Stimulated activated naive B cell treated with anti-CD40 and anti-IgM and Interleukin-4, amounts not matched to agents 10 μg/mL and 1 μg/mL and 100 μg/mL, for 72 hours (primary cell): ENCODE data around the gene RUFY4.

Experiments
- ATAC-seq, 2 donors: fragments of 150-1000 bp; cut with Tn5 transposase; replicated peaks; 2 replicates each; pipeline ENCODE4 v1.10.0; 2021; ENCODE audit warnings: moderate library complexity in 1 of 2
- DNase-seq: peaks from one replicate; pipeline ENCODE4 v3.0.0; 2021
- H3K27ac Mint-ChIP-seq: one replicate; pipeline ENCODE4 v1.8.0; 2022; ENCODE audit warnings: mild to moderate bottlenecking, mixed read lengths
- H3K27me3 Mint-ChIP-seq, 2 donors: one replicate each; pipeline ENCODE4 v1.8.0; 2022; ENCODE audit warnings: mixed read lengths in 2 of 2
- H3K36me3 Mint-ChIP-seq, 2 donors: one replicate each; pipeline ENCODE4 v1.8.0; 2022; ENCODE audit warnings: mixed read lengths in 2 of 2, mild to moderate bottlenecking in 1 of 2
- H3K4me1 Mint-ChIP-seq, 2 donors: one replicate each; pipeline ENCODE4 v1.8.0; 2022; ENCODE audit warnings: mixed read lengths in 2 of 2, mild to moderate bottlenecking in 1 of 2
- H3K4me3 Mint-ChIP-seq, 2 donors: one replicate each; pipeline ENCODE4 v1.8.0; 2022; ENCODE audit warnings: mild to moderate bottlenecking in 2 of 2, mixed read lengths in 2 of 2, moderate library complexity in 1 of 2
- H3K9me3 Mint-ChIP-seq, 2 donors: one replicate each; pipeline ENCODE4 v1.8.0; 2022; ENCODE audit warnings: mixed read lengths in 2 of 2, mild to moderate bottlenecking in 1 of 2

Gene RUFY4

GRCh38 chr2:218060950-218061660 is 7.9 kb upstream of the RUFY4 start:
- no peak overlapping the region for H3K4me3 Mint-ChIP-seq
- no peak for ATAC-seq
- H3K27me3 Mint-ChIP-seq, result peaks cover 20 to 47% of the 10 kb centered on the region in 2 donors
- DNase-seq, result no peak
- no peaks in the 10 kb centered on the region for H3K36me3 Mint-ChIP-seq
- H3K9me3 Mint-ChIP-seq, result no peaks in the 10 kb centered on the region
- no peak overlapping the region for H3K27ac Mint-ChIP-seq
- peaks cover 13 to 14% of the 10 kb centered on the region in 2 donors for H3K4me1 Mint-ChIP-seq

DNA sequence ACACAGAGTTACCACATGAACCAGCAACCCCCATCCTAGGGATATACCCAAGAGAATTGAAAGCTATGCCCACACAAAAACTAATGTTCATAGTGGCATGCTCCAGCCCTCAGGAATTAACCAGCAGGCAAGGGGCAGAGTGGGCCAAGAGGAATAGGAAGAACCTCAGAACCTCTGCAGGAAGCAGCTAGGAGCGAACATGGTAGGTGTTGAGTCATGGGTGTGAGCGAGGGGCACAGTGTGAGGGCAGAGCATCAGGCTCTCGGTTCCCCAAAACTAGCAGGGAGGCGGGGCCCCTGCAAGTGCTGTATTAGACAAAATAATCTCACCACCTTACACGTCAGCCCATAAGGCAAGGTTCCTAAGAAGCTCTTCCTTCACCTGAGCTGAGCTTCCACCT is 5.6 kb upstream of the RUFY4 start:
- Mint-ChIP-seq H3K4me1 (peaks cover 18 to 24% of the 10 kb centered on the region in 2 donors), H3K4me3 (no peak overlapping the region), H3K27me3 (peaks cover 39 to 58% of the 10 kb centered on the region in 2 donors), H3K27ac (peak overlapping the region; percentile 40), H3K9me3 (no peaks in the 10 kb centered on the region), H3K36me3 (no peaks in the 10 kb centered on the region)
- peak; percentile 94 to 97 for ATAC-seq
- peak; percentile 43 for DNase-seq

GRCh38 chr2:218063896-218064295 is 5.2 kb upstream of the RUFY4 start:
- Mint-ChIP-seq H3K27ac (peak overlapping the region; percentile 40), H3K27me3 (peaks cover 38 to 57% of the 10 kb centered on the region in 2 donors), H3K4me1 (peaks cover 21 to 28% of the 10 kb centered on the region in 2 donors), H3K36me3 (no peaks in the 10 kb centered on the region), H3K4me3 (no peak overlapping the region), H3K9me3 (no peaks in the 10 kb centered on the region)
- no peak for DNase-seq
- peak; percentile 2 to 10 for ATAC-seq

- Mint-ChIP-seq H3K4me1 (peaks cover 24 to 33% of the 10 kb centered on the region in 2 donors), H3K4me3 (no peak overlapping the region), H3K36me3 (no peaks in the 10 kb centered on the region), H3K9me3 (no peaks in the 10 kb centered on the region), H3K27ac (peak overlapping the region; percentile 11), H3K27me3 (peaks cover 30 to 45% of the 10 kb centered on the region in 2 donors)
- DNase-seq (no peak), ATAC-seq (no peak)
These were observed 3.6 kb upstream of the RUFY4 start for GRCh38 chr2:218065239-218066006.

DNA sequence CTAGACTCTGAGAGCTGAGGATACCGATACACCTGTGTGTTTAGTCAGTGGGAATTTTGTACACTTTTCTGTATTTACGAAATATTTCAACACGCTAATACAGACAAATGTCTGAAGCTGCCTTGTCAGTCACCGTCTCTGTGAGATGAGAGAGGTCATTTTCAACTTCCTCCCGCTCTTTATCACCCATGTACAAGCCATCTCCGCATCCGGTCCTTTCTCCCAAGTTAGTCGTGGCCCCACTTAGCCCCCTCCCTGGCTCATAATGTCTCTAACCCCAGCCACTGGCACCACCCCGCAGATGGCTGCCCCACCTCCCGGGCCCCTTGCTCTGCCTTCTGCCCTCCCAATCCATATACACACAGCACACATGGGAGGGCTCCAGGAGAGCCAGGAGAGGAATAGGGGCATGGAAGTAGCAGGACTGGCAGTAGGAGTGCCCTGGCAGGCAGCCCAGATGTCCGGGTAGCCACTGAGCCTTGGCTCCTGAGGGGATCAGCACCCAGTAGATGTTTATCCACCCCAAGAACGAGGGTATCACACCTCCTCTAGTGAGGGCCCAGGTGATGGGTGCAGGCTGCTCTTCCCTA is 2.0 kb upstream of the RUFY4 start:
- Mint-ChIP-seq H3K27ac (no peak overlapping the region), H3K9me3 (no peaks in the 10 kb centered on the region), H3K4me1 (peaks cover 24 to 33% of the 10 kb centered on the region in 2 donors), H3K36me3 (no peaks in the 10 kb centered on the region), H3K4me3 (no peak overlapping the region), H3K27me3 (peaks cover 30 to 39% of the 10 kb centered on the region in 2 donors)
- ATAC-seq, result no peak
- DNase-seq, result no peak

DNA sequence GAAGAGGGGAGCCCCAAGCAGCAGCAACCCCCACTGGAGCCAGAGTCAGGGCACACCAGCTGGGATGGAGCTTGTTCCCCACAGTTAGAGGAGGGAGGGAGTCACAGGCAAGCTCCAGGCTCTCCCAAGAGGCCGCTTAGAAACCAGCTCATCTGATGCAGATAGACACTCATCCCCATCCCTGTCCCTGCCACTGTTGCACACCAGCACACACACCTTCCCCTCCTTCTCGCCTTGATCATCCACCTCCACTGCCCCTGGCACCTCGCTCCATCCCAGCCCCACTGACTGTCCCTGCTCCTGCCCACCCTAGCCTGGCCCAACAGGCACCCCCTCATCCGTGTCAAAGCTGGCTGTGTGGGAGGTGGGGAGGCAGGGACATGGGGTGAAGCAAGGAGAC is 1.5 kb upstream of the RUFY4 start:
- ATAC-seq (no peak), DNase-seq (no peak)
- Mint-ChIP-seq H3K27me3 (peaks cover 30 to 39% of the 10 kb centered on the region in 2 donors), H3K4me3 (no peak overlapping the region), H3K36me3 (no peaks in the 10 kb centered on the region), H3K4me1 (peaks cover 24 to 33% of the 10 kb centered on the region in 2 donors), H3K27ac (no peak overlapping the region), H3K9me3 (no peaks in the 10 kb centered on the region)

- Mint-ChIP-seq H3K4me1 (peaks cover 11 to 19% of the 10 kb centered on the region in 2 donors), H3K27ac (no peak overlapping the region), H3K4me3 (peak overlapping the region in 1 of 2 donors; percentile 11), H3K9me3 (no peaks in the 10 kb centered on the region), H3K36me3 (no peaks in the 10 kb centered on the region), H3K27me3 (peaks cover 37 to 46% of the 10 kb centered on the region in 2 donors)
- ATAC-seq (no peak), DNase-seq (no peak)
These were observed 700 bp downstream of the RUFY4 start for GRCh38 chr2:218069606-218070300.

DNA sequence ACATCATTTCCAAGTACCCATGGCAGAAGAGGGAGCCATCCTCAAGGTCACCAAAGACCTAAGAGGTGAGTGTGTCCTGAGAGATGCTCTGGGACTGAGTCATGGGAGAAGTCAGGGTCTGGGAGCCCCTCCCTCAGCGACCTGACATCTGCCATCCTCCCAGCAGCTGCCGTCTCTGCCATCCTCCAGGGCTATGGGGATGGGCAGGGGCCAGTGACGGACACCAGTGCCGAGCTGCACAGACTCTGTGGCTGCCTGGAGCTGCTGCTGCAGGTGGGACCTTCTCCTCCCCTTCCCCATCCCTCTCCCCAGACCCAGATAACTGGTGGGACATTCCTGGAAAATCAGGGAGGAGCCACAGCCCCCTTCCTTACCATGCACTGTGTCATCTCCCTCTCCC is 1.5 kb downstream of the RUFY4 start:
- H3K27me3 Mint-ChIP-seq, result peaks cover 35 to 45% of the 10 kb centered on the region in 2 donors
- no peaks in the 10 kb centered on the region for H3K36me3 Mint-ChIP-seq
- H3K9me3 Mint-ChIP-seq, result no peaks in the 10 kb centered on the region
- peaks cover 11 to 19% of the 10 kb centered on the region in 2 donors for H3K4me1 Mint-ChIP-seq
- H3K27ac Mint-ChIP-seq, result no peak overlapping the region
- ATAC-seq (no peak), DNase-seq (no peak)
- H3K4me3 Mint-ChIP-seq, result no peak overlapping the region

DNA sequence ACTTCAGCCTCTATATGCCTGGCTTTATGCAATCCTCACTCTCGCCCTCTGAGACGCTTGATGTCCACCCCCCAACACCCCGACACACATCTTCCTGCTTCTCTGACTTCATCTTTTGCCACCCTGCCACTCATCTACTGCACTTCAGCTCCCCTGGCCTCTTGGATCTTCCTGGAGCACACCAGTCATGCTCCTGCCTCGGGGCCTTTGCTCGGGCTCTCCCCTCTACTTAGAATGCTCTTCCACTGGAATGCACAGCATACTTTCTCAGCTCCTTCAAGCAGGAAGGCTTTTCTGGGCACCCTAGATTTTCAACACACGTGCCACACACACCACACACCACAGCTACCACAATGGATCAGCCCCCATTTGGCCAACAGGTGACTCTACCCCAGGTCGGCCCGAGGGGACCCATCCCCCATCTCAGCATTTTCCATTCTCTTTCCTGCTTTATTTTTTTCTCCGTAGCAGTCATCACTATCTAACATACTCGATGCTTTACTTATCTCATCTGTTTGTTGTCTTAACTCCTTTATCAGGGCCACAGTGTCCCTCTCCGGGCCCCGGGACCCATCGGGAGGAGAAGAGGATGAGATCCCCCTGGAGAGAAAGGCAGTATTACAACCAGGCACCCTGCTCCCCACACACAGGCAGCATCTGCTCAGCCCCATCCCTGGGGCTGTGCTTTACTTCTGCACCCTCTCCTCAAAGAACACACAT is 2.3 kb downstream of the RUFY4 start:
- Mint-ChIP-seq H3K27me3 (peaks cover 35 to 44% of the 10 kb centered on the region in 2 donors), H3K4me1 (peaks cover 11 to 19% of the 10 kb centered on the region in 2 donors), H3K36me3 (no peaks in the 10 kb centered on the region), H3K9me3 (no peaks in the 10 kb centered on the region), H3K4me3 (no peak overlapping the region), H3K27ac (no peak overlapping the region)
- ATAC-seq, result no peak
- no peak for DNase-seq

DNA sequence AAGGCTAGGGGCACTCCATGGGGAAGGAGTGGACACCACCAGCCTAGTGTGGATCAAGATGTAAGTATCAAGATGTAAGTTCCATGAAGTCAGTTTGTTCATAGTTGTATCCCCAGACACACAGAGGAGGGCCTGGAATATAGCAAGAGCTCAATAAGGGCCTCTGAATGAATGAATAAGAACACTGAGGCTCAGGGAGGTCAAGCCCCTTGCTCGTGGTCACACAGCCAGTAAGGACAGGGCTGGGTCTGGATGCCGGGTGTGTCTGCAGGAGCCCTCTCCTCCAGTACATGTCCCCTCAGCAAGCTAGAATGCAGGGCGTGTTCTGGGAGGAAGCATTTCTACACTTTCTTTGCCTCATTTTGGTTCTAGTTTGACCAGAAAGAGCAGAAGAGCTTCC is 2.9 kb downstream of the RUFY4 start:
- ATAC-seq, result no peak
- Mint-ChIP-seq H3K36me3 (no peaks in the 10 kb centered on the region), H3K9me3 (no peaks in the 10 kb centered on the region), H3K27me3 (peaks cover 34 to 45% of the 10 kb centered on the region in 2 donors), H3K4me1 (peaks cover 11 to 19% of the 10 kb centered on the region in 2 donors), H3K4me3 (no peak overlapping the region), H3K27ac (no peak overlapping the region)
- DNase-seq, result no peak

DNA sequence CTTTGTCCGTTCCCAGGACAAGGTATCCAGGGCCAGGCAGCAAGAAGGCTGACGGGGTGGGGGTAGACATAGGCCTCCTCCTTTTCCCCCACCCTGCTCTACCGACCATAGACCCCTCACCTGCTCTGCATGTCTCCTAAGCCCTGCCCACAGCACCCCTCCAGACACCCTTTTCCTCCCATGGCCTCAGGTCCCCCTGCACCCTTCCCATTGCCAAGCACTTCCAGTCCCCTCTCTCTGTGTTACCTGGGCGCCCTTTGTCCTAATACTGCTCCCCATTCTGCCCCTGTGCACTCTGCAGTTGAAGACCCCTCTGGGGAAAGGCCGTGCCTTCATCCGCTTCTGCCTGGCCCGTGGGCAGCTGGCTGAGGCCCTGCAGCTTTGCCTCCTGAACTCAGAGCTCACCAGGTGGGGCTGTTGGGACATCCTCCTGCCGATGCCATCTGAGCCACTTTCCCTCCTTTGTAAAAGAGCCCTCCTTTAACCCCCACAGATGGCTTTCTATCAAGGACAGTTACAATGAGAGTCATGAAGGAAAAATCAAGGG is 3.5 kb downstream of the RUFY4 start:
- Mint-ChIP-seq H3K4me3 (no peak overlapping the region), H3K27ac (no peak overlapping the region), H3K27me3 (peaks cover 32 to 44% of the 10 kb centered on the region in 2 donors), H3K9me3 (no peaks in the 10 kb centered on the region), H3K4me1 (peaks cover 9 to 17% of the 10 kb centered on the region in 2 donors), H3K36me3 (no peaks in the 10 kb centered on the region)
- no peak for DNase-seq
- ATAC-seq, result no peak

DNA sequence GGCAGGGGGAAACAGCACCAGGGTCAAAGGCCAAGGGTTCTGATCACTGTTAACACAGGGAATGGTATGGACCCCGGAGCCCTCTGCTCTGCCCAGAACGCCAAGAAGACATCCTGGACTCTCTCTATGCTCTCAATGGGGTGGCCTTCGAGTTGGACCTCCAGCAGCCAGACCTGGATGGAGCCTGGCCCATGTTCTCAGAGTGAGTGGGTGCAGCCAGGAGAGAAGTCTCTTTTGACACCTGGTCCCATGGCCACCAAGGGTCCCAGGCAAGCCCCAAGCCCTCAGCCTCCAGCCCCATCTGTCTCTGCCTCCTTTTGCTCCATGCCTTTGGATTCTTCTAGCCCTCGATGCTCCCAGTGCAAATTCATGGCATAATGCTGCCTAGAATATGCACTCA is 4.1 kb downstream of the RUFY4 start:
- peaks cover 8 to 11% of the 10 kb centered on the region in 2 donors for H3K4me1 Mint-ChIP-seq
- peaks cover 26 to 37% of the 10 kb centered on the region in 2 donors for H3K27me3 Mint-ChIP-seq
- H3K9me3 Mint-ChIP-seq, result no peaks in the 10 kb centered on the region
- DNase-seq (no peak), ATAC-seq (no peak)
- H3K27ac Mint-ChIP-seq, result no peak overlapping the region
- H3K4me3 Mint-ChIP-seq, result no peak overlapping the region
- no peaks in the 10 kb centered on the region for H3K36me3 Mint-ChIP-seq

- no peaks in the 10 kb centered on the region for H3K9me3 Mint-ChIP-seq
- H3K4me1 Mint-ChIP-seq, result peaks cover 2 to 3% of the 10 kb centered on the region in 2 donors
- H3K27me3 Mint-ChIP-seq, result peaks cover 21 to 32% of the 10 kb centered on the region in 2 donors
- no peak for DNase-seq
- no peaks in the 10 kb centered on the region for H3K36me3 Mint-ChIP-seq
- peak in 1 of 2 donors; percentile 52 for ATAC-seq
- no peak overlapping the region for H3K4me3 Mint-ChIP-seq
- H3K27ac Mint-ChIP-seq, result no peak overlapping the region
These were observed 5.0 kb downstream of the RUFY4 start for GRCh38 chr2:218074031-218074430.
